ENCODE results near the gene LONP1. TPM values are rescaled to one million over a fixed set of nuclear protein-coding genes. Genes with fewer than 3 reads are reported as not detected.

LONP1 gene
- polyA plus RNA-seq, 1 of the 3 experiments (the other 2 are of a cell fraction): 111 TPM

GRCh38 chr19:5654931-5655330 lies 65.0 kb downstream of the LONP1 start:
- POLR2A ChIA-PET: no interaction called here
- Histone ChIP-seq H3K4me2 (no peak overlapping the region), H3K27ac (ENCODE audit: low read depth in 2 of 2, low read length in 1 of 2) (no peak overlapping the region), H3F3A (replicated peaks; ENCODE audit: insufficient read depth) (peaks cover 5% of the 10 kb centered on the region), H3K9me2 (no peaks in the 10 kb centered on the region), H3K79me2 (ENCODE audit: insufficient read depth) (peaks cover 13% of the 10 kb centered on the region; the same call in 1 of the 2 replicates), H3K27me3 (ENCODE audit: insufficient read depth) (no peaks in the 10 kb centered on the region), H3K4me1 (ENCODE audit: control insufficient read depth in 1 of 2, insufficient read depth in 2 of 2, low read depth in 1 of 2, low read length in 1 of 2) (no peaks in the 10 kb centered on the region), H3K9ac (no peak overlapping the region), H3K9me3 (no peaks in the 10 kb centered on the region), H2AFZ (ENCODE audit: low read depth) (no peak overlapping the region), H4K20me1 (ENCODE audit: insufficient read depth) (no peaks in the 10 kb centered on the region), H3K4me3 (ENCODE audit: low read depth in 2 of 2, low read length in 1 of 2) (no peak overlapping the region), H3K36me3 (replicated peaks in 1 of 2; ENCODE audit: control insufficient read depth in 1 of 2, insufficient read depth in 2 of 2, low read length in 1 of 2) (peaks cover 55 to 56% of the 10 kb centered on the region in 2 experiments)
- CTCF ChIA-PET: interaction anchor here (1.0 to 1.4 kb wide), 3 partner anchors 10 to 35 kb away, joined by 3 to 4 read pairs (median 3); partner anchors contain the start of gene RPL36
- 93% methylated on average over 5 of the region's 5 CpGs for WGBS (ENCODE audit: low lambda C conversion rate)
- no peak for TF ChIP-seq YY1 (IDR thresholded peaks at IDR 0.05; ENCODE audit: low read depth)
- TF ChIP-seq, protein P1, sequence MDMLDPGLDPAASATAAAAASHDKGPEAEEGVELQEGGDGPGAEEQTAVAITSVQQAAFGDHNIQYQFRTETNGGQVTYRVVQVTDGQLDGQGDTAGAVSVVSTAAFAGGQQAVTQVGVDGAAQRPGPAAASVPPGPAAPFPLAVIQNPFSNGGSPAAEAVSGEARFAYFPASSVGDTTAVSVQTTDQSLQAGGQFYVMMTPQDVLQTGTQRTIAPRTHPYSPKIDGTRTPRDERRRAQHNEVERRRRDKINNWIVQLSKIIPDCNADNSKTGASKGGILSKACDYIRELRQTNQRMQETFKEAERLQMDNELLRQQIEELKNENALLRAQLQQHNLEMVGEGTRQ (IDR thresholded peaks at IDR 0.05; ENCODE audit: borderline replicate concordance, low read depth, low read length): no peak
- TF ChIP-seq GABPA (IDR thresholded peaks at IDR 0.05; ENCODE audit: low read depth): no peak
- TF ChIP-seq FOSL2 (IDR thresholded peaks at IDR 0.05; ENCODE audit: borderline replicate concordance, low read depth): no peak
- TF ChIP-seq, protein P2, sequence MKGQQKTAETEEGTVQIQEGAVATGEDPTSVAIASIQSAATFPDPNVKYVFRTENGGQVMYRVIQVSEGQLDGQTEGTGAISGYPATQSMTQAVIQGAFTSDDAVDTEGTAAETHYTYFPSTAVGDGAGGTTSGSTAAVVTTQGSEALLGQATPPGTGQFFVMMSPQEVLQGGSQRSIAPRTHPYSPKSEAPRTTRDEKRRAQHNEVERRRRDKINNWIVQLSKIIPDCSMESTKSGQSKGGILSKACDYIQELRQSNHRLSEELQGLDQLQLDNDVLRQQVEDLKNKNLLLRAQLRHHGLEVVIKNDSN (IDR thresholded peaks at IDR 0.05; ENCODE audit: borderline replicate concordance, low read depth): no peak
- no peak for TF ChIP-seq ZBTB33 (IDR thresholded peaks at IDR 0.05; ENCODE audit: borderline replicate concordance, low read depth)
- no peak for TF ChIP-seq TCF12 (IDR thresholded peaks at IDR 0.05)
- no peak for TF ChIP-seq SIN3A (IDR thresholded peaks at IDR 0.05; ENCODE audit: borderline replicate concordance, low read depth, low read length)
- DNase-seq: no peak

DNA sequence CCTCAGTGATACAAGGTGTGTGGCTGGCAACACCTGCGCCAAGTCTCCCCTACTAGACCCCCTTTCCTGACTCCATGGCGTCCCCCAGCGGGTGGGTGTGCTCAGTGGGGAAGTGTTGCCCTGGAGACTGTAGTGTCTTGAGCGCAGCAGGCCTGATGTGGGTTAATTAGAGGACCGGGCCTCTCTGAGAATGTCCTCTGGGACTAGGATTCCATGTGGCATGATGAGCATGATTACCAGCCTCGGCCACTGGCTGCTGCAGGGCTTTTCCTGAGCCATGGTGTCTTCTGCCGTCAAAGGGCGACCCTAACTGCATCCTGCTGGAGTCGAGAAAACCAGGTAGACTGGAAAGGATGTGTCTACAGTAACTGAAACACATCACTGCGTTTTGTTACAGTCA lies 67.7 kb downstream of the LONP1 start:
- Histone ChIP-seq H3K36me3 (replicated peaks in 1 of 2; ENCODE audit: control insufficient read depth in 1 of 2, insufficient read depth in 2 of 2, low read length in 1 of 2) (peaks cover 62 to 68% of the 10 kb centered on the region in 2 experiments), H3K9me3 (no peaks in the 10 kb centered on the region), H3K4me1 (ENCODE audit: control insufficient read depth in 1 of 2, insufficient read depth in 2 of 2, low read depth in 1 of 2, low read length in 1 of 2) (no peaks in the 10 kb centered on the region), H3K27ac (ENCODE audit: low read depth in 2 of 2, low read length in 1 of 2) (no peak overlapping the region), H3K4me3 (ENCODE audit: low read depth in 2 of 2, low read length in 1 of 2) (no peak overlapping the region), H3K9ac (no peak overlapping the region), H3K9me2 (no peaks in the 10 kb centered on the region), H2AFZ (ENCODE audit: low read depth) (no peak overlapping the region), H4K20me1 (ENCODE audit: insufficient read depth) (peaks cover 7% of the 10 kb centered on the region), H3K27me3 (ENCODE audit: insufficient read depth) (no peaks in the 10 kb centered on the region), H3F3A (replicated peaks; ENCODE audit: insufficient read depth) (peaks cover 5% of the 10 kb centered on the region), H3K4me2 (no peak overlapping the region), H3K79me2 (ENCODE audit: insufficient read depth) (peaks cover 12% of the 10 kb centered on the region; the same call in 1 of the 2 replicates)
- POLR2A ChIA-PET: no interaction called here
- TF ChIP-seq GABPA (IDR thresholded peaks at IDR 0.05; ENCODE audit: low read depth): no peak
- no peak for TF ChIP-seq ZBTB33 (IDR thresholded peaks at IDR 0.05; ENCODE audit: borderline replicate concordance, low read depth)
- no peak for TF ChIP-seq YY1 (IDR thresholded peaks at IDR 0.05; ENCODE audit: low read depth)
- no peak for TF ChIP-seq JUND (IDR thresholded peaks at IDR 0.05)
- TF ChIP-seq FOXJ3 (CRISPR knock-in tag; IDR thresholded peaks at IDR 0.05): no peak
- TF ChIP-seq MXI1 (IDR thresholded peaks at IDR 0.05; ENCODE audit: low read depth, low read length): no peak
- no peak for TF ChIP-seq TEAD4 (IDR thresholded peaks at IDR 0.05; ENCODE audit: borderline replicate concordance, insufficient read depth)
- TF ChIP-seq TCF12 (IDR thresholded peaks at IDR 0.05): no peak
- no peak for TF ChIP-seq NFIC (IDR thresholded peaks at IDR 0.05; ENCODE audit: borderline replicate concordance)
- no peak for TF ChIP-seq EP300 (IDR thresholded peaks at IDR 0.05; ENCODE audit: borderline replicate concordance in 1 of 2, low read depth in 1 of 2, low read length in 1 of 2)
- WGBS (ENCODE audit: low lambda C conversion rate): 93% methylated on average over 9 of the region's 10 CpGs
- DNase-seq: no peak
- CTCF ChIA-PET: no interaction called here
